Esophagus squamous epithelium (tissue), 4 donors: ENCODE results near the gene XPNPEP2.

Source experiments
- POLR2A ChIP-seq, 4 donors: fragments of 450-650 bp; IDR thresholded peaks; one replicate each; pipeline ENCODE4 v1.6.1; 2017; ENCODE audit warnings: antibody characterized with exemption in 4 of 4, mild to moderate bottlenecking in 4 of 4, moderate library complexity in 3 of 4
- TF ChIP-seq, protein P1 (sequence below), 6 experiments: fragments of 450-650 bp in 4 of 6; fragments of 200-600 bp in 2 of 6; sonication (generic) in 2 of 6; IDR thresholded peaks; one replicate each; pipeline ENCODE4 v1.5.1; 2016 to 2019; ENCODE audit warnings: antibody characterized with exemption in 6 of 6, mild to moderate bottlenecking in 4 of 6, moderate library complexity in 4 of 6

- TF ChIP-seq, protein P1, sequence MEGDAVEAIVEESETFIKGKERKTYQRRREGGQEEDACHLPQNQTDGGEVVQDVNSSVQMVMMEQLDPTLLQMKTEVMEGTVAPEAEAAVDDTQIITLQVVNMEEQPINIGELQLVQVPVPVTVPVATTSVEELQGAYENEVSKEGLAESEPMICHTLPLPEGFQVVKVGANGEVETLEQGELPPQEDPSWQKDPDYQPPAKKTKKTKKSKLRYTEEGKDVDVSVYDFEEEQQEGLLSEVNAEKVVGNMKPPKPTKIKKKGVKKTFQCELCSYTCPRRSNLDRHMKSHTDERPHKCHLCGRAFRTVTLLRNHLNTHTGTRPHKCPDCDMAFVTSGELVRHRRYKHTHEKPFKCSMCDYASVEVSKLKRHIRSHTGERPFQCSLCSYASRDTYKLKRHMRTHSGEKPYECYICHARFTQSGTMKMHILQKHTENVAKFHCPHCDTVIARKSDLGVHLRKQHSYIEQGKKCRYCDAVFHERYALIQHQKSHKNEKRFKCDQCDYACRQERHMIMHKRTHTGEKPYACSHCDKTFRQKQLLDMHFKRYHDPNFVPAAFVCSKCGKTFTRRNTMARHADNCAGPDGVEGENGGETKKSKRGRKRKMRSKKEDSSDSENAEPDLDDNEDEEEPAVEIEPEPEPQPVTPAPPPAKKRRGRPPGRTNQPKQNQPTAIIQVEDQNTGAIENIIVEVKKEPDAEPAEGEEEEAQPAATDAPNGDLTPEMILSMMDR (IDR thresholded peaks at IDR 0.05): no peak
- no peak for TF ChIP-seq POLR2A (IDR thresholded peaks at IDR 0.05)
Observed at GRCh38 chrX:129731228-129731627, 7.6 kb upstream of the XPNPEP2 start.
